Measurements from ENCODE around the gene DIAPH3.

Gene DIAPH3

DNA sequence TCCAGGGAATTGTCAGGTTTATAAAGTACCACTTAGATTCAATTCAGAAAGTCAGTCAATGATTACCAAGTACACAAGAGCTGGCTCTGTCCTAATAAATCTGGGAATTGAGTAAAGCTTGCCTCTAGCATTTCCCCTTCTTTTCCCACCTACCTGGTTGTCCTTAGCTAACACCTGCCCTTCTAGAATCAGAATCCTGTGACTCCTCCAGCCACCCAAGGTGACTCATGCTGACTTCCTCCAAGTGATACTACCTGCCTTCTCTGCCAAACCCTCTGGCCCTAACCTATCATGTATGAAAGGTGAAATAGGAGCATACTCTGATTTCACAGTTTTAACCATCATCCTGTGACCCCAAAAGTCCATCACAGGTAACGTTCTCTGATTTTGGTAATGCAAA lies 151.2 kb downstream of the DIAPH3 start:
- no peak for DNase-seq

DNA sequence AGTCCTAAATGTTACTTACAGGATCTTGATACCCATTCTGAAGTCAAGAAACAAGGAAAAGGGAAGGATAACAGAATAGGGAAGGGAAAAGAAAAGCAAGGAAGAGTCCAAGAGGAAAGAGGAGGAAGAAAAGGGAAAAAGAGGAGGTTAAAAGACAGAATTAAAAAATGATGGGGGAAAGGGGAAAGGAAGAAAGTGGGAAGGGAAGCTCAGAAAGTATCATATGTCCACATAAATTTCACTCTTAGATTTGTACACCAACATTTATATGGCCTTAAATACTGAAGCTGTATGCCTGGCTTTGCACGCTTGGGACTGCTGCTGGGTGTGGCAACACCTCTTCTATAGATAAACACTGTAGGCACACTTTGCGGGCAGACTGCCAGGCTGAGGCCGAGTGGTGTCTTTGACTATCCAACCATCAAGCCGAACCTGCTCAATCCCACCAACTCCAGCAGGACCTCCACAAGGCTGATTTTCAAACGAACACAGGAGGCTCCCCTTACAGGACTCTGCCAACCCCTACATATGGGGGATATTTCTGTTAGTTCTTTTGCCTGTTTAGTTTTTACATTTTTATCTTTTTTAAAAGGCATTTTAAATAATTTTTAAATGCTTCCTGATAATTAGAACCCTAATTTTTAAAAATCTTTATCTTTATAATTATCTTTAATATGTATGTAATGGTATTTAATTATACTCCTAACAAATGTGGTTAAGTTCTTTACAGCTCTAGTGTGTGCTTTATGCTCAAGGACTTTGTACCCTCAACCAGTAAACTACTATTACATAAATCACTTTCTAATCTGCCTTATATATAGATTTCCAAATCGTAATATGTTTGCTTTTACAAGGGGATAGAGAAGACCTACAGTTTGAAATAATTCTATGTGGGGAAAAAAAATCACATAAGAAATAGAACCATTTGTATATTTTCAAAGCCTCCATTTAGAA lies 154.2 kb downstream of the DIAPH3 start:
- DNase-seq = no peak

DNA sequence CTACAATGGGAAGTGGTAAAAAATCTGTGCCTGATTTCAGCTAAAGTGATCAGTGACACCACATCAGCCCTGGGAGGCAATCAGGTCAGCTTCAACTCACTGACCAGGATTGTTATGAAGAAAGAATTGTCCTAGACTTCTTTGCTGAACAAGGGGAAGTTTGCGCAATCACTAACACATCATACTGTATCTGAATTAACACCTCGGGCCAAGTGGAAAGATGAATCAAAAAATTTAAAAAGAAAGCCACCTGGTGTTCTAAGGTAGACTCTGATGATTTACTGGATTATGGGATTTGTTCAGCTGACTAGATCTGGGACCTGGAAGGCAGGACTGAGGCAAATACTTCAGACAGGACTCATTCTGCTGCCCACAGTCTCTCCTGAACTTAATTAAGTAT lies 161.8 kb downstream of the DIAPH3 start:
- DNase-seq = no peak

DNA sequence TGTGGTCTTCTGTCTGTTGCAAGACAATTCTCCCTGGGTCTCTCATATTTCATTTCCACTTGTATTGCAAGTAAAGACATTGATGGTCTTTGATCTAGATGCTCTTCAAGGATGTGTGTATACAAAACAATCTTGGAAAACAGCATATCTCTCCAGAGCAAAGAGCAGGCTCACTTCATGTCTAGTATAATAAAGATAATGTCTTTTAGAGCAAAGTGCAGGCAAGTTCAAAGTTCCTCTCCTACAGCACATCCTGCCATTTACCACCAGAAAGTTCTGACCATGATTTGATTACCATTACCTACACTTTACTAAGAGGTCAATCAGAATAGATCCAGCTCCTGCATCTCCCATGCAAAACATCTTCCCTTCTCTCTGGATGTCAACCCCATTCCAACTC lies 162.8 kb downstream of the DIAPH3 start:
- DNase-seq = no peak

DNA sequence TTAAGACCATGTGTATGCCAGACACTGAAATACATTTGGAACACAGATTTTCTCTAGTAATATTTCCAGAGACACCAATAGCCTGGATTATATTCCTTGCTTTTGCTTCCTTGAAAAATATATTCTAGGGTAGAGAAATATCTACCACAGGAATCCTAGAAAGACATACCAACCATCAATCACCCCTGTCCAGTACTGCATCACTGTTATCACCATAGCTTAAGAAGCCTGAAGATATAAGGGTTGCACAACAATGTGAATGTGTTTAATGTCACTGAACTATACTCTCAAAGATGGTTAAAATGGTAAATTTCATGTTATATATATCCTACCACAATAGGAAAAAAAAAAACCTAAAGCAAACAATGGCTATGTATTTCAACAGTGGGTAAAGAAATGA lies 163.6 kb downstream of the DIAPH3 start:
- DNase-seq = no peak

DNA sequence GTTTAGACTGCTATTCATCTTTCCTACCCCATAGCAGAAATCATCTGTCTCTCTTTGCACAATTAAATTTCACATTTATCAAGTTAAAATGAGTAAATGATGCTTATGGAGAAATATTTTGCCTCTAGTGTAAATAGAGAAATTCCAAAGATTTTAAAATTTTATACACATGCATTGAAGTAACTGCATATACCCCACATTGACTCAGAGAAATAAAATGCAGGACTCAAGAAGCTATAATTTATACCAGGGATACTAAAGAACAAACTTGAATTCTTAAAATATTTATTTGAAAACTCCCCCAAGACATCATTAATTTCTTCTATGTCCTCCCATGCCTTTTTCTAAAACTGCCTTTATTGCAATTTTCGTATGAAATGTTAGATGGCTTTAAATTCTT lies 165.8 kb downstream of the DIAPH3 start:
- DNase-seq = no peak

DNA sequence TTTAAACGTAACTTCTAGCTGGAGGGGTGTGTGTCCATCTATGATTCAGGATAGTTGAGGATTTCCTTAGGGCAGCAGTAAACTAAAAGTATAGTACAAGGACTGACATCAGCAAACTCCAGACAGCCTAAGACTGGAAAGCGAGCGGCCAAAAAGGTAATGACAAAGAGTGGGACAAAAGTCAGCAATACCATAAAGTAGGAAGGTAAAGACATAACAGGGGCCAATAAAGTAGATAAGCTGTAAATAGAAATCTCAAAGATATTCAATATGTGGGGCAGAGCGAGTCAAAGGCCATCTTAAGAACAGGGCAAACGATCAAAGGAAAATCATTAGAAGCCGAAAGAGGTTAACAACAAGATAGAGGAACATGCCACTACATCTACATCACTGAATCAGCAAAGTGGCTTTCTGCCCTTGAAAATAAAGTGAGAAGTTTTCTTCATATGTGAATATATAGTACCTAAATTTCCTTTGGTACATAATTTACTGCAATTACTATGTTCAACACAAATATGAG lies 167.2 kb downstream of the DIAPH3 start:
- DNase-seq = no peak

DNA sequence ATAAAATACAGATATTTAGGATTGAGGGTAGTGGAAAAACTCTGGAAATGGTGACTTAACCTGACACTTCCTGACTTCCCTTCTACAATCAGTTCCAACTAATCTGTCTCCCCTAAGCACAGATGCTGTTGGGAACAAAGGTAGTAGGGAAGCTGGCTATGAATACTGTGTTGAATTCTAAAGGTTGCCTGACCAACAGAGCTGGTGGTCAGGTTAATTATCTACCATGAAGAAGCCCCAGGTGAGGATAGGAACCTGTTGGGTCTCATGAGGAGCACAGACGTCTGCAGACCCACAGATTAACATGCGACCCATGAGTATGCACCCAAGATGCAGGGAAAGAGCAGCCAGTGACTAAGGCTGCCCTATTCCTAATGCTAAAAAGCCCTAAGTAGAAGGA lies 172.3 kb downstream of the DIAPH3 start:
- no peak for DNase-seq

DNA sequence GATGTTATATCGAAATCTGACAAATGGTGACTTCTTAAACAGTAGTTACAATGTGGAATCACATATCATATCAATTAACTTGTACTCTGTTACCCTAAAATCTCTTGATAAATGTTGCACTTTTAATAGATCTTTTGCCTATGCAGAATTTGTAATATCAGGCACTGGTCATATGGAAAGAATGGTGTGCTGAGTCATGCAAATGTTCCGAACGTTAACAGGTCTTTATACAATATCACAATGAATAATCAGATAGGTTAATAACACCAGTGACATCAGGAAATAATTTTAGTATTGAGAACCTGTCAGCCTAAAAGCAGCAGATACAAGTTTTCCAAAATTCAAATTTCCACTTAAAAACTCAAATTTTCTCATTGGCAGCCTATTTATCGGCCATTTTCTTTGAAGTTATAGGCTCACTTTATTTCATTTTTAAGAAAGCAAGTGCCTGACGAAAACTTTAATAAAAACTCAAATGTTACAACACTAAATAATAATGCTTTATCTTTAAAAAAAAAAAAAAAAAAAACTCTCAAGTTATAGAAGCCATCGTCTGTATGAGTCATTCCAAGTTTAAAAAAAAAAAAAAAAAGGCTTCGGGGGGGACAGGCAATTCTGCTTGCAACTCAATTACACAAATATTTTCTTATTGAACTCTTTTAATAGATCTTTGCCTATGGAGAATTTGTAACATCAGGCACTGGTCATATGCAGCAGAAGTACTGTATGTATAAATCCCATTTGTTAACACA lies 180.9 kb downstream of the DIAPH3 start:
- DNase-seq = no peak

DNA sequence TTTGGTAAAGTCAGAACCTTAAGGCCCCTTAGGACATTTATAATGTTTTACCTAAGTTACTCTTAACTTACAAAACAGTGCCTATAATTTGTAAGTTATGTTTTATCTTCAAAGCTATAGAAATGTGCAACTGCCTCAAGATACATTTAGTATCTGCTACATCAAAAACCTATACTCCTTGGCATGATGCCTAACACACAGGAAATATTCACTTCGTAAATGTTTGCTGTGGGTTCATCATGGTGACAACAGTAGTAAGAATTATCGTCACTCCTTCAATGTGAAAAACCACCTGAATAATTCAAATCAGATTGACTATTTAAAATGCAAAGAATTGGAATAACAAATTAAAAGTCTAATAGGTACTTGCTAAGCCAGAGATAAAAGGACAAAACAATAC lies 184.1 kb downstream of the DIAPH3 start:
- no peak for DNase-seq

DNA sequence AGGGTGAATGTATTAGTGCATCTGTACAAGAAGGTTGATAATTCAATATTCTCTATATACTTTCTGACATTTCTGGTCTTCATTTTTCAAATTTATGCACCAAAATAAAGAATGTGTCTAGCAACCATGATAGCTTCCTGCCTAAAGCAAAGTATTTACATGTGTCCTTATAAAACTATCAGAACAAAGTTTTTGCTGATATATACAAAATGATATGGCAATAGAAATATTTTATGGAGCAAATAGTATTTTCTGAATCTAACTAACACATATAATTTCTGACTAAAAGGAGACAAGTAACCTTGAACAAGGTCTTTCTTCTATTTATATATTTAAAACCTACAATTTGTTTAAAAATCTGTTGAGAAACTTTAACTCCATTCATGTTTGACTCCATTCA lies 184.9 kb downstream of the DIAPH3 start:
- DNase-seq = no peak

DNA sequence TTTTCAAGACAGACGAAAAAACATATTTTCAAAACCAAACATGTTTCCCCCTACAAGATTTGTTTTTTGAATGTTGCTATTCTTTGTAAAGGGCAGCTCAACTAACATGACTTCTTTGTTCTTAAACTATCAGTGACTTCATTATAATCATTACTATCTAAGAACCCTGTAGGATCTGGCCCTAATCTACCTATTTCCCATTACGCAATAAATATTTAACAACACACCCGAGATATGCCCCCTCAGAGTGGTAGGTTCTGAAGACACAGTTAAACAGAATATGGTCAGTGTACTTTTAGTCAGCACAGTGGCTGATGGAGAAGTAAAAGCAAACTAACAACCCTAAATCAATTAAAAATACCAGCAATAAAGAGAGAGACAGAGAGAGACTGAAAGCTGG lies 186.9 kb downstream of the DIAPH3 start:
- DNase-seq = no peak

DNA sequence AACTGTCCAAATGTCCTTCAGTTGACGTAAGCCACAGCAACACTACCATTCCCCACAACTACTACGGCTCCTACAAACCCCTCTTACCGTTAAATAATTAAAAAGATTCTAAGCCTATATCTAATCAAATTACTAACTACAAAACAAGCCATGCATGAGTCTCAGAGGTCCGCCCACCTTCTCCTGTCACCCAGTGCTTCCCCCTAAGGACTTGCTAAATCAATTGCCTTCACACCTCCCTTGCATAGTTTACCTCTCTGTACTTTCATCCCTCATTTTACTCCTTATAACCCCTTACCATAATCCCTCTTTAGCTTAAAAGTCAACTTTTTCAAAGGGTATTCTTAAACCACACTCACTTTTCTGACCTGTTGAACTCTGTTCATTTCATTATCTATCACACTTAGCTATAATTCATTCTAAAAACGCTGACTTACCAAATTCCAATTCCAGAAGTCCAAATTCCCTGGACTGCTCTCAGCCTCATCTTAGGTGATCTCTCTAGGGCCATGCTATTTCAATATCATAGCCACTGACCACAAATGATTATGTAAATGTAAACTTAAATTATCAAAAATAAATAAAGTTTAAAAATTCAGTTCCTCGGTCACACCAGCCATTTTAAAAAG lies 187.8 kb downstream of the DIAPH3 start:
- no peak for DNase-seq

DNA sequence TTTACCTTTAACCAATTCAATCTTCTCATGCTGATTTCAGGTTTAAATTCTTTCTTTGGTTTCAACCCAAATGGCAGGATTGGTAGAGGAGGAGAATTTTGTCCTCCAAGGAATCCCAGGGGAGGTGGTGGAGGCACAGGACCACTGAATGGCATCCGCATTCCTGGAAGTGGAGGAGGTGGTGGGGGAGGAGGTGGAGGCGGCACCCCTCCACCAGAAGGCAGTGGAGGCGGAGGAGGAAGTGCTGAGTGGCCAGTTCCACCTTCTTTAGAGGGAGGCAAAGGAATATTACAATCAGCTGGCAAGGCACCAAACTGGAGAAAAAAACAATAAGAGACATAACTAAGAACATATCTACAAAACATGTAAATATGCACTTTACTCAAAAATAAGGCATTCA lies 192.9 kb downstream of the DIAPH3 start:
- no peak for DNase-seq

DNA sequence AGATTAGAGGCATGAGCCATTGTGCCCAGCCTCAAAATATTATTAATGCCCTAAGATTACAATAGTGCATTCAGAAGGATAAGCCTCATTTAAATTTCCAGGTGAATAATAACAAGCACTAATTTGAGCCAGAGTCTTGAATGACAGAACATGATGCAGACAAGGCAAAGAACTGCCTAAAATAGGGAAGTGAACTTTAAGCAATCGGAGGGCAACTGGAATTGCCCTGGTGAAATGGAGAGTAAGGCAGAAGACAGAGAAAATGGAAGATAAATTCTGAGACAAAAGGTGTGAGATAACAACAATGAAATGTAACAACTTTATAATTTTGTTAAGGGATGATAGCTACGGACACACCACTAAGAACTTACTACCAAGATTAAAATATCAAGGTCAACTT lies 199.9 kb downstream of the DIAPH3 start:
- no peak for DNase-seq

DNA sequence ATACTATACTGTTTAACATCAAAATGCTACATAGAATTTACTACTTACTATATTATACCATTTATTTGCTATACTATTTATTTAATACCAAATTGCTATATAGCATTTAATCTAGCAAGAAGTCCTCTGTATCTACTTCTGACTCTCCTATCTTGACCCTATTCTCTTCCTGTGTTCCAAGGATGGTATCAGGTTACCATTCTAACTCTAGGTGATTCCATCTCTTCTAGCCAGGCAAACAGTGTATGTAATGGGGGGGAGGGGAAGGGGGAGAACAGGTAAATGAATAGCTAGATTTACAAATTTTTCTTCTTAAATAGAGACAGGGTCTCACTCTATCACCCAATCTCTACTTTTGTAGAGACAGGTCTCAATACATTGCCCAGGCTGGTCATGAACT lies 200.3 kb downstream of the DIAPH3 start:
- DNase-seq = no peak

DNA sequence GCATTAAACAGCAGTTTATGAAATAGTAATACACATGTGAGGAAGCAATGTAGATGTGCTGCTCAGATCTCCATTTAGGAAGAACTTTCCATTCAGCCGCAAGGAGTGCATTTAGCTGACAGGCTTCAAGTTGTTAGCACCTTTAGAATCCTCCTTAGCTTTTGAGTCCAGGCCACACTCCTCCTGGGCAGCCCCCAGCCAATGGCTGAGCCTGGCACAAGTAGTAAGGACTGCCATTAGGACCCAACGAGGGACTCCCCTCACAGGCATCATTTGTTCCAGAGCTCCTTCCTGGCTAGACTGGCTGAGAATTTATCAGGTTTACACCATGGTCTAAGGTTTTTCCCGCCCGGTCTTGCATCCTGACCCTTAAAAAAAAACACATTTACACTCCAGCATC lies 201.4 kb downstream of the DIAPH3 start:
- DNase-seq = no peak

DNA sequence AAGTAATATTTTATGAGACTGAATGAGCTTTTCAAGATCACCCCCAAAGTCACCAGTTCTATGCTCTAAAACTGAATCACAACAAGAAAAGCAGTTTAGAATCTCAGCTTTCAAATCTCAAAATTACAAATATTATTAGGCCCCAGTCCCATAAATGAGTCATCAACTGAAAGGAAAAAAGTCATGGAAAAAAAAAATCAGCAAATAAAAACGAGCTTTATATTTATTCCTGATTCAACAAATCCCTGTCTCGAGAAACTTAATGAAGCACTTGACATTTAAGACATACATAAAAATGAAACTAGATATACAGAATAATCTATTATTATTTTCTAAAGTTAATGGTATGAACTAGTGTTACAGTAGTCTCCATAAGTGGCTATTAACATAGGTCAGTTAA lies 203.0 kb downstream of the DIAPH3 start:
- no peak for DNase-seq

DNA sequence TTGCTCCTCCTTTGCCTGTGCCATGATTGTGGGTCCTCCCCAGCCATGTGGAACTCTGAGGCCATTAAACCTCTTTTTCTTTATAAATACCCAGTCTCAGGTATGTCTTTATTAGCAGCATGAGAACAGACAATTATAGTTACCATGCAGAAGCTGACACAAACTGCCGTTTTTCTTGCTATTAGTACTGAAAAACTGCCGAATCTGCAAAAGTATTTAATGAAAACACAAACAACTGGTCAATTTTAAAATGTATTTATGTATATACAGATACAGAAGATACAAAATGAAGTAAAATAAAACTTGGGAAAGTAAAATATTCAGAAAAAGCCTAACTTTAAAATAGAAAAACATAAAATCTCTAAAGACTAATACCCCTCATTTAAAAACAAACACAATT lies 206.3 kb downstream of the DIAPH3 start:
- no peak for DNase-seq

DNA sequence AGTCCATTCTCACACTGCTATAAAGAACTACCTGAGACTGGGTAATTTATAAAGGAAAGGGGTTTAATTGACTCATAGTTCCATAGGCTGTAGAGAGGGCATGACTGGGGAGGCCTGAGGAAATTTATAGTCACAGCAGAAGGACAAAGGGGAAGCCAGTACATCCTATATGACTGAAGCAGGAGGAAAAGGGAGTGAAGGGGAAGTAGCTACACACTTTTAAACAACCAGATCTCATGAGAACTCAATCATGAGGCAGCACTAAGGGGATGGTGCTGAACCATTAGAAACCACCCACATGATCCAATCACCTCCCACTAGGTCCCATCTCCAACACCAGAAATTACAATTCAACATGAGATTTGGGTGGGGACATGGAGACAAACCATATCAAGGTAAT lies 209.1 kb downstream of the DIAPH3 start:
- DNase-seq = no peak

DNA sequence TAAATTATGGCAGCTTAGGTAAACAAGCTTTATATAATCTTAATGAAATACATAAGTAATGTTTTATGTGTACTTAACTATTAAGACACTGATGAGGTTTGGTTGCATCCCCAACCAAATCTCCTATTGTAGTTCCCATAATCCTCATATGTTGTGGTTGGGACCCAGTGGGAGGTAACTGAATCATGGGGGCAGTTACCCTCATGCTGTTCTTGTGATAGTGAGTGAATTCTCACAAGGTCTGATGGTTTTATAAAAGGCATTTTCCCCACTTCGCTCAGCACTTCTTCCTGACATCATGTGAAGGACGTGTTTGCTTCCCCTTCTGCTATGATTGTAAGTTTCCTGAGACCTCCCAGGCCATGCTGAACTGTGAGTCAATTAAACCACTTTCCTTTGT lies 212.7 kb downstream of the DIAPH3 start:
- no peak for DNase-seq

DNA sequence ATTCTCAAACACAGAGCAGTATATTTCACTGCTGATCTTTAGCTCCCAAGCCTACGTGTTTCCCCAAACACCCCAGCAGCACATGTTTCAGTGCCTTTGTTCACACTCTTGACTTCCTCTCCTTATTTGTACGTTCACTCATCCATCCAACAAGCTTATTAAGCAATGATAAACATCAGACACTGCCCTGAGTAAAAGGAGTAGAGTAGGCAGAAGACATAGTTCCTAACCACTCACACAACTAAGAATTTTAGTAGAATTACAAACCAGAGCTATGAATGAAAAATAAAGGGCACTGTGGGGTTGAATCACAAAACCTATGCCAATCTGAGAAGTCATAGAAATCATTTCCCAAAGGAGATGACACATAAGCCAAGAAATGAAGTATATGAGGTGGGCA lies 213.5 kb downstream of the DIAPH3 start:
- DNase-seq = no peak

DNA sequence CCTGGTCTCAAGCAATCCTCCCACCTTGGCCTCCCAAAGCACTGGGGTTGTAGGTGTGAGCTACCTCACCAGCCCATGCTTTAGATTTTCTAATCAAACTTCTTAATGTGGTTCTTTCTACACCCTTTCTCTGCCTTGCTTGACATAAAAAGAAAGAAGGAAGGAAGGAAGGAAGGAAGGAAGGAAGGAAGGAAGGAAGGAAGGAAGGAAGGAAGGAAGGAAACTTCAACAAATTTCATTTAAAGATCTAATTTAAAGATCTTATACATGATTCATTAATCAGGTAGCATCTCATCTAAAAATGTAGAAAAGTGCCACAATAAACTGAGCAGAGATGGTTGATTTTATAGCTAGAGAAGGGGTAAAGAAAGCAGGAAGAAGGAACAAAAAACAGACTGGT lies 215.0 kb downstream of the DIAPH3 start:
- no peak for DNase-seq

DNA sequence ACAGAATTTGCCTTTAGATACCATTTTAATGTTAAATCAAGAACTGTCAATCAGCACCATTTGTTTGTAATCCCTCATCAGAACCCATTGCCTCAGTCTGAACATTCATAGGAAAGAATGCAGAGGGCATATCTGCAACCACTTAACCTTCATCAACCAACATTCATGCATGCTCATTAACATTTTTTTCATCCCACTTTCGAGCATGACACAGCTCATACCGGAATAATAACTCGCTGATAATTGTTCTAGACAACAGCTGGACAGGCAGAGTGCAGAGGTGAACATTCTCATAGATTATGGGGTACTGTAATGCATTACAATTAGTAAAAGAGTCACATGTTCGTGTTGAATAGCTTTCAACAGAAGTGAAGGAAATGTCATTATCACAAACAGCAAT lies 216.8 kb downstream of the DIAPH3 start:
- DNase-seq = no peak
